Mucosa of descending colon (tissue), 3 donors: Measurements from ENCODE around the gene KRTAP3-3. TPM values are rescaled to one million over a fixed set of nuclear protein-coding genes. Genes with fewer than 3 reads are reported as not detected.

Experiments
- ATAC-seq: fragments of 200-7000 bp; cut with Tn5 transposase; one replicate; pipeline ENCODE4 v1.9.1; 2020; ENCODE audit warnings: mild to moderate bottlenecking, moderate library complexity
- DNase-seq, 3 donors: peaks; one replicate each; pipeline ENCODE4 v3.0.0-alpha.2; 2020
- H3K36me3 ChIP-seq: fragments of 200-600 bp; one replicate; pipeline ENCODE4 v1.8.0; 2021; ENCODE audit warnings: low read depth, mild to moderate bottlenecking
- H3K4me1 ChIP-seq: fragments of 200-600 bp; one replicate; pipeline ENCODE4 v1.8.0; 2021; ENCODE audit warnings: low read depth, mild to moderate bottlenecking
- H3K4me3 ChIP-seq: fragments of 200-600 bp; one replicate; pipeline ENCODE4 v1.8.0; 2021; ENCODE audit warnings: mild to moderate bottlenecking
- H3K9me3 ChIP-seq: fragments of 200-600 bp; one replicate; pipeline ENCODE4 v1.8.0; 2021; ENCODE audit warnings: mild to moderate bottlenecking
- intact Hi-C, 2 donors: fragments of 100-400 bp; cut with DNase I in 1 of 2; cut with micrococcal nuclease in 1 of 2; formaldehyde crosslinking; loops; one replicate each; pipeline versions ENCODE4 v1.11.0 to v1.11.1; 2022; cut with DNase I, micrococcal nuclease
- total RNA-seq, 3 donors: library from RNA; stranded (reverse); fragmentation: NEBNext Ultra II Directional in 2 of 3; extraction: Animal tissue kit (Norgen Biotek cat#: 25700) in 2 of 3; gene quantifications; one replicate each; pipeline versions ENCODE4 v1.2.1 to v1.2.4, GENCODE V29; 2021 to 2023
- TF ChIP-seq, protein P1 (sequence below): fragments of 200-600 bp; IDR thresholded peaks from one replicate; pipeline ENCODE4 v1.8.0; 2022; ENCODE audit warnings: antibody characterized with exemption, mild to moderate bottlenecking
- donor health status: DM: no; HTN: no; CAD: no; lungs with moderate emphysema.
- donor health status: DM: no; HTN: no; CAD: no.
- donor health status: DM: no; HTN: yes; CAD: no.

The KRTAP3-3 gene
- total RNA-seq, 3 donors from 2014 or later, result not detected

GRCh38 chr17:40963838-40964237, 30.1 kb downstream of the KRTAP3-3 start:
- peak; percentile 78 for ATAC-seq
- Histone ChIP-seq H3K9me3 (no peaks in the 10 kb centered on the region), H3K4me3 (no peak overlapping the region), H3K4me1 (no peaks in the 10 kb centered on the region), H3K36me3 (no peaks in the 10 kb centered on the region)
- peak in 1 of 3 donors; percentile 10 for DNase-seq
- TF ChIP-seq, protein P1, sequence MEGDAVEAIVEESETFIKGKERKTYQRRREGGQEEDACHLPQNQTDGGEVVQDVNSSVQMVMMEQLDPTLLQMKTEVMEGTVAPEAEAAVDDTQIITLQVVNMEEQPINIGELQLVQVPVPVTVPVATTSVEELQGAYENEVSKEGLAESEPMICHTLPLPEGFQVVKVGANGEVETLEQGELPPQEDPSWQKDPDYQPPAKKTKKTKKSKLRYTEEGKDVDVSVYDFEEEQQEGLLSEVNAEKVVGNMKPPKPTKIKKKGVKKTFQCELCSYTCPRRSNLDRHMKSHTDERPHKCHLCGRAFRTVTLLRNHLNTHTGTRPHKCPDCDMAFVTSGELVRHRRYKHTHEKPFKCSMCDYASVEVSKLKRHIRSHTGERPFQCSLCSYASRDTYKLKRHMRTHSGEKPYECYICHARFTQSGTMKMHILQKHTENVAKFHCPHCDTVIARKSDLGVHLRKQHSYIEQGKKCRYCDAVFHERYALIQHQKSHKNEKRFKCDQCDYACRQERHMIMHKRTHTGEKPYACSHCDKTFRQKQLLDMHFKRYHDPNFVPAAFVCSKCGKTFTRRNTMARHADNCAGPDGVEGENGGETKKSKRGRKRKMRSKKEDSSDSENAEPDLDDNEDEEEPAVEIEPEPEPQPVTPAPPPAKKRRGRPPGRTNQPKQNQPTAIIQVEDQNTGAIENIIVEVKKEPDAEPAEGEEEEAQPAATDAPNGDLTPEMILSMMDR, result peak; percentile 50
- intact Hi-C loops, result no loop called here

DNA sequence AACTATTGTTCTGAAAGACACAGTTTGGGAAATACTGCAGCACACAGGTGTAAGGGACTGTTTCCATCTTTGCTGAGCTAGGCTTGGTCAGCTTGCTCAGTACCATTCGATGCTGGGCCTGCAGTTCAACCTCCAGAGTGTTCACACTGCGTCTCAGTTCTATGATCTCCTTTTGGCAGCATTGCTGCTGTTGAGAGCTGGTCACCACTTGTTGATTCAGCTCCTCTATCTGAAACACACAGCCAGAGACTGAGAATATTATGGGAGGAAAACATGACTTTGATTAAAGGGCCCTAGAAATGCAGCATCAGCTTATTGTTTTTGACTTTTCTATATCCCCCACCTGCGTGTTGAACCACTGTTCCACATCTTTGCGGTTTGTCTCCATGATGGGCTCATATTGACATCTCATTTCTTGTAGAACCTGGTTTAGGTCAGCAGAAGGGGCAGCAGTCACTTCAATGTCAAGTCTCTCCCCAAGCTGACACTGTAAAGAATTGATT, 31.9 kb downstream of the KRTAP3-3 start:
- no peak for DNase-seq
- Histone ChIP-seq H3K4me1 (no peaks in the 10 kb centered on the region), H3K9me3 (no peaks in the 10 kb centered on the region), H3K36me3 (no peaks in the 10 kb centered on the region), H3K4me3 (no peak overlapping the region)
- intact Hi-C loops, result no loop called here
- TF ChIP-seq, protein P1, result no peak
- no peak for ATAC-seq

- Histone ChIP-seq H3K4me1 (no peaks in the 10 kb centered on the region), H3K4me3 (no peak overlapping the region), H3K36me3 (no peaks in the 10 kb centered on the region), H3K9me3 (no peaks in the 10 kb centered on the region)
- intact Hi-C loops, result no loop called here
- ATAC-seq (no peak), DNase-seq (no peak)
- TF ChIP-seq, protein P1, result no peak
These were observed 32.4 kb downstream of the KRTAP3-3 start for GRCh38 chr17:40961591-40961990.

DNA sequence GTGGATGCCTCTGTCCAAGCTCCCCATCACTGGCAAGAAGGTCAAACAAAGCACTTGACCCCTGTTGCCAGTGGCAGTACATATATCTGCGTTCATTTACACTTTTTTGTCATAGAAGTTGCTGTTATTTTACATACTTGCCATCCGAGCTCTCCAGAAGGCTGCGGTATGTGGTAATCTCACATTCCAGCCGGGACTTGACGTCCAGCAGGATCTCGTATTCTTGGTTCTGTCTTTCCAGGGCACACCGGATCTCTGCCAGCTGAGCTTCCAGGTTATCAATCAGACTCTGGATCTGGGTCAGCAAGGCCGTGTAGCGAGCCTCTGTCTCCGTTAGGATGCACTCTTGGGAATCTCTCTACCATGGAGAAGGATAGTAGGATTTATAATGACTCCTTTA, 33.8 kb downstream of the KRTAP3-3 start:
- ATAC-seq, result no peak
- no peak overlapping the region for H3K4me3 ChIP-seq
- no peak for DNase-seq
- H3K36me3 ChIP-seq, result no peaks in the 10 kb centered on the region
- no peaks in the 10 kb centered on the region for H3K9me3 ChIP-seq
- intact Hi-C loops, result no loop called here
- TF ChIP-seq, protein P1, result no peak
- no peaks in the 10 kb centered on the region for H3K4me1 ChIP-seq

DNA sequence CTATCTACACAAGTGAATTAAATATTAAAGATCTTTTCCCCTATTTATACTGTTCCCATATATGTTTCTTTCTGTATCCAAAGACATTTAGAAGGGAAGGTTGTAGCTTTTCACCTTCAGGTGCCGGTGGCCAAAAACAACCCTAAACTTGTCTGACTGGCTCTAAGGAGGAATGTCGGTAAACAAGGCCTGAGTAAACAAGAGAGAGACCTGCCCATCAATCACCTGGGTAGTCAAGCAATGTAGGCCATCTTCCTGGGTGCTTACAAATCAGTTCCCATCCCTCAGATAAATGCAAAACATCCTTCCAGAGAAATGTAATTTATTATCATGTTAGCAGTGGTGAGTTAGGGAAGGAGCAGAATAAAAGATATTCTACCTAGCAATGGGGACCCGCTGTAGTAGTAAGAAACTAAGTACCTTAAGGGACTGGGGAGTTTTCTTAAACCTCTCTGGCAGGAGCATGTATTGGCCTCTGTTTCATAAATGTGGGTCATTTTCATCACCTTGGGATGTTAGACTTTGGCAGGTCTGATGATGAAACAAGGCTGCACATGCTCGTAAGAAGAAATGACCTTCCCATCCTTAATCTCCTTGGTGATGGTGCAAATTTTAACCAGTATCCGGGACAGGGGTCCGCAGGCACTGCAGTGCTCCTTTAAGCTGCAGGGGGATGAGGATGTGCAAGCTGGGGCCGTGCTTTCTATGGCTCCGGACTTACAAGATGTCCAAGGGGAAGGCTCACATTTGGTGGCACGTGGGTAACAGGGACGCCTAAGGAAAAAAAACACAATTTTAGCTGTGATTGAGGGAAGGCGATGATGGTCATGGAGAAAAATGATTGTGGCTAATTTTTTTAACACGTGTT, 35.6 kb downstream of the KRTAP3-3 start:
- Histone ChIP-seq H3K9me3 (no peaks in the 10 kb centered on the region), H3K36me3 (no peaks in the 10 kb centered on the region), H3K4me3 (no peak overlapping the region), H3K4me1 (no peaks in the 10 kb centered on the region)
- peak; percentile 73 for ATAC-seq
- peak in 1 of 3 donors; percentile 49 for DNase-seq
- intact Hi-C loops, result no loop called here
- TF ChIP-seq, protein P1, result no peak
